Measurements from ENCODE around the gene FOXO1. TPM values are rescaled to one million over a fixed set of nuclear protein-coding genes. Genes with fewer than 3 reads are reported as not detected.
"Not testable (repeated sequence)": the region's sequence is repeated elsewhere in the genome, so short reads cannot be mapped to it uniquely, and the experiment has no call there.

The FOXO1 gene
- total and polyA plus RNA-seq, 2 donors (not counting 1 experiment from before 2014, with no cell fraction given) = 1.9 to 2.5 TPM

DNA sequence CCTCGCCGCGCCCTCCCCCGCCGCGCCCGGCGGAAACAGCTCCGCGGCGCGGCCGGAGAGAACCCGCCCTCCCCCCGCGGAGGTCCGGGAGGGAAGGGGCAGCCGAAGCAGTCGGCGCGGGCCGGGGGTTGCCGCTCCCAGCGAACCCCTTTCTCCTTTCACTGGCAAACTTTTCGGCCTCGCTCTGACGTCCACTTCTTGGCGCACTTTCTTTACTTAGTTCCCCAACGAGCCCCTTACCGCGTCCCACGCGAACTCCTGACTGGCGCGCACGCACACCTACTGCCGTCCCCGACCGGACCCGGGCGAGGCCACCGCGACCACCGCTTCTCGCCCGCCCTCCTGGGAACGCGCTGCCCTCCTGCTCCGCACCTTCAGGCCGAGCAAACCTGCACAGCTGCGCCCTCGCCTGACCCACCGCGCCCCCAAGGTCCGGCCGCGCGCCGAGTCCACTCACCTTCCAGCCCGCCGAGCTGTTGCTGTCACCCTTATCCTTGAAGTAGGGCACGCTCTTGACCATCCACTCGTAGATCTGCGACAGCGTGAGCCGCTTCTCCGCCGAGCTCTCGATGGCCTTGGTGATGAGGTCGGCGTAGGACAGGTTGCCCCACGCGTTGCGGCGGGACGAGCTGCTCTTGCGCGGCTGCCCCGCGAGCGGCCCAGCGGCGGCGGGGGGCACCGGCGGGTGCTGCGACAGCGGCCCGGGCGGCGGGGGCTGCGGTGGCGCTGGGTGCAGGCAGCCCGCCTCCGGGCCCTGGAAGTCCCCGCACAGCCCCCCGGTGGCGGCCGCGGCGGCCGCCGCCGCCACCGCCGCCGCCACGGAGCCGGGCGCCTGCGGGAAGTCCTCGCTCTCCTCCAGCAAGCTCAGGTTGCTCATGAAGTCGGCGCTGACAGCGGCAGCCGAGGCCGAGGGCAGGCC, 1.1 kb downstream of the FOXO1 start:
- no peaks in the 10 kb centered on the region for H3K4me1 ChIP-seq (ENCODE audit: control insufficient read depth, extremely low read depth, insufficient read depth, low read length)
- no peaks in the 10 kb centered on the region for H3K36me3 ChIP-seq (ENCODE audit: control insufficient read depth, insufficient read depth, low read length)
- peak in 1 of 2 donors; percentile 47 for DNase-seq (ENCODE audit: low read depth in 2 of 2)
- no peak overlapping the region for H3K27ac ChIP-seq (ENCODE audit: insufficient read depth, low read length)
- H3K4me3 ChIP-seq (replicated peaks in 1 of 4; ENCODE audit: control extremely low read depth in 1 of 4, insufficient read depth in 1 of 4, low read depth in 3 of 4, low read length in 4 of 4) = peak overlapping the region; percentile 60 to 73 (median 66)
- H3K9me3 ChIP-seq (ENCODE audit: control insufficient read depth, insufficient read depth, low read depth, low read length) = no peaks in the 10 kb centered on the region
- TF ChIP-seq EZH2 (IDR thresholded peaks at IDR 0.05; ENCODE audit: low read length, missing control alignments) = no peak
- TF ChIP-seq, protein P1, sequence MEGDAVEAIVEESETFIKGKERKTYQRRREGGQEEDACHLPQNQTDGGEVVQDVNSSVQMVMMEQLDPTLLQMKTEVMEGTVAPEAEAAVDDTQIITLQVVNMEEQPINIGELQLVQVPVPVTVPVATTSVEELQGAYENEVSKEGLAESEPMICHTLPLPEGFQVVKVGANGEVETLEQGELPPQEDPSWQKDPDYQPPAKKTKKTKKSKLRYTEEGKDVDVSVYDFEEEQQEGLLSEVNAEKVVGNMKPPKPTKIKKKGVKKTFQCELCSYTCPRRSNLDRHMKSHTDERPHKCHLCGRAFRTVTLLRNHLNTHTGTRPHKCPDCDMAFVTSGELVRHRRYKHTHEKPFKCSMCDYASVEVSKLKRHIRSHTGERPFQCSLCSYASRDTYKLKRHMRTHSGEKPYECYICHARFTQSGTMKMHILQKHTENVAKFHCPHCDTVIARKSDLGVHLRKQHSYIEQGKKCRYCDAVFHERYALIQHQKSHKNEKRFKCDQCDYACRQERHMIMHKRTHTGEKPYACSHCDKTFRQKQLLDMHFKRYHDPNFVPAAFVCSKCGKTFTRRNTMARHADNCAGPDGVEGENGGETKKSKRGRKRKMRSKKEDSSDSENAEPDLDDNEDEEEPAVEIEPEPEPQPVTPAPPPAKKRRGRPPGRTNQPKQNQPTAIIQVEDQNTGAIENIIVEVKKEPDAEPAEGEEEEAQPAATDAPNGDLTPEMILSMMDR (conservative IDR thresholded peaks at IDR 0.05 in 1 of 2, IDR thresholded peaks at IDR 0.05 in 1 of 2; ENCODE audit: low read depth in 1 of 2, low read length in 2 of 2) = no peak
- peak overlapping the region; percentile 93 for H3K4me2 ChIP-seq (ENCODE audit: extremely low read depth, insufficient read depth, low read length)
- H4K20me1 ChIP-seq (ENCODE audit: control insufficient read depth, extremely low read depth, insufficient read depth, low read length) = no peaks in the 10 kb centered on the region
- H3K27me3 ChIP-seq (ENCODE audit: control insufficient read depth, insufficient read depth, low read length) = no peaks in the 10 kb centered on the region
- H3K79me2 ChIP-seq (ENCODE audit: control insufficient read depth, insufficient read depth, low read length) = no peaks in the 10 kb centered on the region
- peak overlapping the region; percentile 59 for H3K9ac ChIP-seq (ENCODE audit: insufficient read depth, low read length)
- H2AFZ ChIP-seq (ENCODE audit: low read length) = peak overlapping the region; percentile 78

DNA sequence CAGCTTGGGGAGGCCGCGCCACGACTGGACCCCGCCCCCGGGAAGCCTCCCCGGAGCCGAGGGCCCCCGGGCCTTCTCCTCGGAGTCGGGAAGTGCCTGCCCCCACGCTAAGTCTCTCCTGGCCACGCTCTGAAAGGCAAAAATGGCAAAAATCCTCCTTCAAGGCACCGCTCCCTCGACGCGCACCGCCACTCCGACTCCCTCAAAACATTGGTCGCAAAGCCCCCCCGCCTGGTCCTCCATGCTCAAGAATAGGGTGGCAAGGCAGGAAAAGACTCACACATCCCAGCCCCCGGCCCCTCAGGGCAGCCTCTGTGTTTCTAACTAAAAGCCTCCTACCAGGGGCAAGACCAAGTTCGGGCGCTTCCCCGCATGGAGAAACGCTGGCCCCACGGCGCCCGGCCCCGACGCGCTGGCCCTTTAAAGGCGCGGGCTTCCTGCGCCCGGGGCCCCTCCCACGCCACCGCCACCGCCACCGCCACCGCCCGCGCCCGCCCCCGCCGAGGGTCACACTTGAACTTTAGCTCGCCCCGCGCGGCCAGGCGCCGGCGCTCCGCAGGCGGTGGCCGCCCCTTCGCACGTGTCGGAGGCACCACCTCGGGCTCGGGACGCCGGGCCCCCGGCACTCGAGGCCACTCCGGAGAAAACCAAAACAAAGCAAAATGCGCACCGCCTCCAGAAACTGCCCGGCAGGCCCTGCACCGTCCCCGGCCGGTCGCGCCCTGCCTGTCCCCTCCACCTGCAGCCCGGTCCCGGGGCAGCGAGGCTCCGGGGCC, 1.9 kb downstream of the FOXO1 start:
- peak overlapping the region; percentile 53 for H3K27ac ChIP-seq (ENCODE audit: insufficient read depth, low read length)
- peak overlapping the region; percentile 60 to 73 (median 66) for H3K4me3 ChIP-seq (replicated peaks in 1 of 4; ENCODE audit: control extremely low read depth in 1 of 4, insufficient read depth in 1 of 4, low read depth in 3 of 4, low read length in 4 of 4)
- peak overlapping the region; percentile 84 for H3K4me2 ChIP-seq (ENCODE audit: extremely low read depth, insufficient read depth, low read length)
- H2AFZ ChIP-seq (ENCODE audit: low read length) = peak overlapping the region; percentile 82
- H3K36me3 ChIP-seq (ENCODE audit: control insufficient read depth, insufficient read depth, low read length) = no peaks in the 10 kb centered on the region
- peak; percentile 38 to 50 for DNase-seq (ENCODE audit: low read depth in 2 of 2)
- H3K9me3 ChIP-seq (ENCODE audit: control insufficient read depth, insufficient read depth, low read depth, low read length) = no peaks in the 10 kb centered on the region
- no peaks in the 10 kb centered on the region for H3K79me2 ChIP-seq (ENCODE audit: control insufficient read depth, insufficient read depth, low read length)
- no peaks in the 10 kb centered on the region for H3K4me1 ChIP-seq (ENCODE audit: control insufficient read depth, extremely low read depth, insufficient read depth, low read length)
- H3K27me3 ChIP-seq (ENCODE audit: control insufficient read depth, insufficient read depth, low read length) = no peaks in the 10 kb centered on the region
- peak overlapping the region; percentile 59 for H3K9ac ChIP-seq (ENCODE audit: insufficient read depth, low read length)
- TF ChIP-seq, protein P1 (conservative IDR thresholded peaks at IDR 0.05 in 1 of 2, IDR thresholded peaks at IDR 0.05 in 1 of 2; ENCODE audit: low read depth in 1 of 2, low read length in 2 of 2) = no peak
- no peak for TF ChIP-seq EZH2 (IDR thresholded peaks at IDR 0.05; ENCODE audit: low read length, missing control alignments)
- no peaks in the 10 kb centered on the region for H4K20me1 ChIP-seq (ENCODE audit: control insufficient read depth, extremely low read depth, insufficient read depth, low read length)

DNA sequence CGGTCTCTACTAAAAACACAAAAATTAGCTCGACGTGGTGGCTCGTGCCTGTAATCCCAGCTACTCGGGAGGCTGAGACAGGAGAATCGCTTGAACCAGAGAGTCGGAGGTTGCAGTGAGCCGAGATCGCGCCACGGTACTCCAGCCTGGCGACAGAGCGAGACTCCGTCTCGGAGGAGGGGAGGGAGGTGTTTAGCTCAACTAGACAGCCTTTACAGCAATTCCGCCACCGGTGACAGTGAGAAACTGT, 2.4 kb downstream of the FOXO1 start:
- H3K4me3 ChIP-seq (replicated peaks in 1 of 4; ENCODE audit: control extremely low read depth in 1 of 4, insufficient read depth in 1 of 4, low read depth in 3 of 4, low read length in 4 of 4) = peak overlapping the region; percentile 60 to 73 (median 66)
- not testable (repeated sequence) for H3K27me3 ChIP-seq (ENCODE audit: control insufficient read depth, insufficient read depth, low read length); H3K36me3 ChIP-seq (ENCODE audit: control insufficient read depth, insufficient read depth, low read length); H3K9me3 ChIP-seq (ENCODE audit: control insufficient read depth, insufficient read depth, low read depth, low read length); H3K27ac ChIP-seq (ENCODE audit: insufficient read depth, low read length); H3K79me2 ChIP-seq (ENCODE audit: control insufficient read depth, insufficient read depth, low read length); H3K4me1 ChIP-seq (ENCODE audit: control insufficient read depth, extremely low read depth, insufficient read depth, low read length); H4K20me1 ChIP-seq (ENCODE audit: control insufficient read depth, extremely low read depth, insufficient read depth, low read length)
- peak overlapping the region; percentile 82 for H2AFZ ChIP-seq (ENCODE audit: low read length)
- peak overlapping the region; percentile 58 for H3K9ac ChIP-seq (ENCODE audit: insufficient read depth, low read length)
- peak in 1 of 2 donors; percentile 25 for DNase-seq (ENCODE audit: low read depth in 2 of 2)
- peak overlapping the region; percentile 84 for H3K4me2 ChIP-seq (ENCODE audit: extremely low read depth, insufficient read depth, low read length)
